AML-193 (cell line): ENCODE results near the gene NBEAL2.

Experiments
- DNase-seq, 2 experiments: peaks; one replicate each; lab custom pipeline; 2025; lab: John Stamatoyannopoulos, UW

NBEAL2 gene

GRCh38 chr3:47000198-47000815 is 20.8 kb downstream of the NBEAL2 start:
- no peak for DNase-seq

GRCh38 chr3:47000922-47001730 is 21.7 kb downstream of the NBEAL2 start:
- no peak for DNase-seq

GRCh38 chr3:47001731-47002170 is 22.3 kb downstream of the NBEAL2 start:
- DNase-seq: no peak

- no peak for DNase-seq
Measured at GRCh38 chr3:47002171-47003055, 22.9 kb downstream of the NBEAL2 start.

GRCh38 chr3:47003056-47003410 is 23.6 kb downstream of the NBEAL2 start:
- DNase-seq: no peak

- no peak for DNase-seq
Measured at GRCh38 chr3:47003461-47004368, 24.2 kb downstream of the NBEAL2 start.

- DNase-seq: no peak
Measured at GRCh38 chr3:47004369-47005211, 25.1 kb downstream of the NBEAL2 start.

- DNase-seq: no peak
Measured at GRCh38 chr3:47005212-47006144, 26.0 kb downstream of the NBEAL2 start.

- no peak for DNase-seq
Measured at GRCh38 chr3:47006145-47006651, 26.7 kb downstream of the NBEAL2 start.

GRCh38 chr3:47007001-47007400 is 27.5 kb downstream of the NBEAL2 start:
- DNase-seq: no peak

GRCh38 chr3:47007482-47008233 is 28.2 kb downstream of the NBEAL2 start:
- no peak for DNase-seq

GRCh38 chr3:47008234-47008796 is 28.8 kb downstream of the NBEAL2 start:
- no peak for DNase-seq

- DNase-seq: no peak
Measured at GRCh38 chr3:47008851-47009224, 29.4 kb downstream of the NBEAL2 start.

GRCh38 chr3:47009225-47010110 is 30.0 kb downstream of the NBEAL2 start:
- no peak for DNase-seq

- DNase-seq: no peak
Measured at GRCh38 chr3:47010111-47010712, 30.7 kb downstream of the NBEAL2 start.

- DNase-seq: no peak
Measured at GRCh38 chr3:47010910-47011309, 31.4 kb downstream of the NBEAL2 start.

GRCh38 chr3:47011371-47011770 is 31.9 kb downstream of the NBEAL2 start:
- DNase-seq: no peak
